Fibroblast of pulmonary artery (primary cell): ENCODE results near the gene LLGL2.

ENCODE experiments used
- DNase-seq: peaks from one replicate; pipeline ENCODE4 v3.0.0-alpha.2; 2010; ENCODE audit warnings: low read depth
- H3K4me3 ChIP-seq: replicated peaks from 2 replicates; pipeline ENCODE4 v1.5.1; 2011; ENCODE audit warnings: low read depth, mild to moderate bottlenecking, control low read depth, low read length, moderate library complexity
- CTCF ChIP-seq: IDR thresholded peaks from 2 replicates; pipeline ENCODE4 v1.5.1; 2011; ENCODE audit warnings: mild to moderate bottlenecking, control low read depth, low read length, inconsistent platforms; ENCODE audit errors: missing control alignments

LLGL2 gene

GRCh38 chr17:75572713-75573539 lies 47.4 kb downstream of the LLGL2 start:
- no peak for TF ChIP-seq CTCF
- DNase-seq, result no peak
- no peak overlapping the region for H3K4me3 ChIP-seq

- no peak for TF ChIP-seq CTCF
- H3K4me3 ChIP-seq, result no peak overlapping the region
- no peak for DNase-seq
Observed at GRCh38 chr17:75573540-75573957, 48.1 kb downstream of the LLGL2 start.

- DNase-seq, result no peak
- TF ChIP-seq CTCF, result no peak
- H3K4me3 ChIP-seq, result no peak overlapping the region
Observed at GRCh38 chr17:75573994-75574393, 48.5 kb downstream of the LLGL2 start.

- TF ChIP-seq CTCF, result no peak
- DNase-seq, result no peak
- H3K4me3 ChIP-seq, result no peak overlapping the region
Observed at GRCh38 chr17:75574404-75575036, 49.0 kb downstream of the LLGL2 start.

GRCh38 chr17:75575197-75575596 lies 49.7 kb downstream of the LLGL2 start:
- TF ChIP-seq CTCF, result no peak
- DNase-seq, result no peak

GRCh38 chr17:75575728-75576127 lies 50.2 kb downstream of the LLGL2 start:
- no peak overlapping the region for H3K4me3 ChIP-seq
- no peak for TF ChIP-seq CTCF
- DNase-seq, result no peak

More at GRCh38 chr17:75575197-75575596, 49.7 kb downstream of the LLGL2 start:
- no peak overlapping the region for H3K4me3 ChIP-seq
